ENCODE measurements around the gene WDR1.

- TF ChIP-seq EZH2 (IDR thresholded peaks at IDR 0.05): no peak
- TF ChIP-seq POLR2AphosphoS5 (IDR thresholded peaks at IDR 0.05; ENCODE audit: borderline replicate concordance, low read depth, low read length): no peak
- no peak for TF ChIP-seq FOXP2 (optimal IDR thresholded peaks at IDR 0.05; ENCODE audit: control extremely low read depth, extremely low read length, insufficient read depth)
Observed at GRCh38 chr4:10046471-10046870, 70.1 kb downstream of the WDR1 start.
